H7 (cell line): ENCODE measurements around the gene PDE9A. TPM values are rescaled to one million over a fixed set of nuclear protein-coding genes. Genes with fewer than 3 reads are reported as not detected.

Experiments
- DNase-seq: peaks from one replicate; pipeline ENCODE4 v3.0.0; 2012
- H3K27me3 ChIP-seq: 2 replicates; pipeline ENCODE4 v1.6.0; 2011; ENCODE audit warnings: mild to moderate bottlenecking, low read length; ENCODE audit not compliant: control insufficient read depth, insufficient read depth
- H3K36me3 ChIP-seq: replicated peaks from 2 replicates; pipeline ENCODE4 v1.5.1; 2011; ENCODE audit warnings: low read length; ENCODE audit not compliant: control insufficient read depth, insufficient read depth
- H3K4me3 ChIP-seq: 2 replicates; pipeline ENCODE4 v1.5.1; 2011; ENCODE audit warnings: low read depth, mild to moderate bottlenecking, control low read depth, low read length, moderate library complexity; ENCODE audit not compliant: insufficient read depth
- total RNA-seq: library from RNA; depleted of rRNA; stranded (reverse); fragments of >200 nt; shearing (Covaris generic); gene quantifications from 2 replicates; pipeline ENCODE4 v1.2.3, GENCODE V29; 2014

PDE9A gene
- total RNA-seq, 1 experiment from 2014 or later = 37.9 TPM

DNA sequence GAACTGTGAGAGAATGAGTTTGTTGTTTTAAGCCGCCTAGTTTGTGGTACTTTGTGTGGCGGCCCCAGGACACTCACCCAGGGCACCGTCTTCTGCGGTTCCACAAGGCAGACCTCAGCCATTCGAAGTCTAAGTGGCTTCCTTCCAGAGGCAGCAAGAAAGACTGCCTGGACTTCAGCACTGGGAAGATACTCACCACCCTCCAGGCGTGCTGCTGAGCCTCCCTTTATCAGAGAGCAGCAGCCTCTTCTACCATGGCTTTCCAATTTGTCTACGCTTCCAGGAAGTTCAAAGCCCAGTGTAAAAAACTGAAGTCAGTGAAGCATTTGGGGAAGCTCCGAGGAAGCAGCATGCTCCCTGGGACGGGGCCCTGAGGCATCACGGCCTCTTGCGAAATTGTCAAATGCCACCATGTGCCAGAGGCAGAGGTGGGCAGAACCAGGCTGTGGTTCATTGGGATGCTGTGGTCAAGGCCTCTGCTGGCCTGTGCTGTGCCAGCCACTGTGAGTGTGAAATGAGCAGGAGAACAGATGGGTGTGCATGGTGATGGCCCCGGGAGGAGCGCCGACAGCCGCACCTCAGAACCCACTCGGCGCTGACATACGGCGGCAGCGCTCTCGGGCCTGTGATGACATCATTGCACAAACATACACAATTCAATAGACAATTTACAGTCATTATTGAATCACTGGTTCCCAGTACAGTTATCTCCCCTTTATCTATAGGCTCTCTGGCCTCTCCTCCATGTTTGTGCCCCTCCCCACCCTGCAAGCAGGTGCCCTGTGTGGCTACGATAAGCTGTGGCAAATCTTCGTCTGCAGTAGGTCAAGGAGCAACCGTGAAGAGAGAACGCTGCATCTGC lies 110.4 kb downstream of the PDE9A start:
- no peak for DNase-seq
- Histone ChIP-seq H3K27me3 (no peaks in the 10 kb centered on the region), H3K4me3 (no peak overlapping the region), H3K36me3 (peaks cover 29% of the 10 kb centered on the region)

DNA sequence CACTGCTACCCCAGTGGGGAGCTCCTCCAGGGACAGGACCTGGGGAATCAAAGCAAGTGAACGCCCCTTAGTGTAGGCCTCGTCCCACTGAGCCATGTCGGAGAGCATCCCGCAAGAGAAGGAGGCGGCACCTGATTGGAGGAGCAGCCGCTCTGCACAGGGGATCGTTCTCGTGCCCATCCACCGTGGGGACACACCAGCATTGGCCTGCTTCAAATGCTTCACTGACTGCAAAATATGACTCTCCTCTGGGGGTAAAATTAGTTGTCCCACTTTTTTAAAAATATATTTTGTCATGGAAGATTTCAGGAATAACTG lies 111.0 kb downstream of the PDE9A start:
- DNase-seq = no peak
- Histone ChIP-seq H3K4me3 (no peak overlapping the region), H3K36me3 (peaks cover 35% of the 10 kb centered on the region), H3K27me3 (no peaks in the 10 kb centered on the region)

DNA sequence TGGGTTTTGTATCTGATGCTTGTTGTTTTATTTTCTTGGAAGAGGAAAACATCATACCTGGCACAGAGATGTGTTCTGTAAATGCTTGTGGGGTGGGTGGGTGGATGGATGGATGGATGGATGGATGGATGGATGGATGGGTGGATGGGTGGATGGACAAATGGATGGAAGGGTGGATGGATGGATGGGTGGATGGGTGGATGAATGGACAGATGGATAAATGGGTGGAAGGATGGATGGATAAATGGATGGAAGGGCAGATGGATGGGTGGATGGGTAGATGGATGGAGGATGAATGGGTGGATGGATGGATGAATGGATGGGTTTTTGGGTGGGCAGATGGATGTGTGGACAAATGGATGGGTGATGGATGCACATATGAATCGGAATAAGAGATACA lies 111.5 kb downstream of the PDE9A start:
- Histone ChIP-seq H3K27me3 (no peaks in the 10 kb centered on the region), H3K4me3 (no peak overlapping the region), H3K36me3 (peaks cover 39% of the 10 kb centered on the region)
- DNase-seq = no peak

GRCh38 chr21:42765656-42766055 lies 112.2 kb downstream of the PDE9A start:
- Histone ChIP-seq H3K4me3 (no peak overlapping the region), H3K36me3 (peaks cover 41% of the 10 kb centered on the region), H3K27me3 (no peaks in the 10 kb centered on the region)
- DNase-seq = no peak

- Histone ChIP-seq H3K36me3 (peaks cover 45% of the 10 kb centered on the region), H3K4me3 (no peak overlapping the region), H3K27me3 (no peaks in the 10 kb centered on the region)
- no peak for DNase-seq
These were observed 113.5 kb downstream of the PDE9A start for GRCh38 chr21:42766739-42767560.

DNA sequence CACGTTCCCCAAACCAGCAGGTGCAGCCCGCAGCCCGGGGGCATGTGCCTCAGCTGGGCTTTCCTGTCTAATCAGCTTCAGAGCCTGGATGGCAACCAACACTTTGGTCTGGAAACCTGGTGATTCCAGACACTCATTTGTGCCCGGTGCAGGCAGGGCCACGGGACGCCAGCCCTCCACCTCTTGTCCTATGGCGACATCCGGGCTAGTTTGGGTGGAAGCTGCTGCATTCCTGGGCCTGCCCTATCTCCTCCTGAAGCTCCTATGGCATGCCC lies 114.1 kb downstream of the PDE9A start:
- peaks cover 44% of the 10 kb centered on the region for H3K36me3 ChIP-seq
- DNase-seq = no peak
- no peaks in the 10 kb centered on the region for H3K27me3 ChIP-seq
- no peak overlapping the region for H3K4me3 ChIP-seq

GRCh38 chr21:42768324-42769121 lies 115.1 kb downstream of the PDE9A start:
- no peak for DNase-seq
- Histone ChIP-seq H3K27me3 (no peaks in the 10 kb centered on the region), H3K4me3 (no peak overlapping the region), H3K36me3 (peaks cover 40% of the 10 kb centered on the region)

GRCh38 chr21:42769183-42769819 lies 115.9 kb downstream of the PDE9A start:
- H3K4me3 ChIP-seq = no peak overlapping the region
- H3K27me3 ChIP-seq = no peaks in the 10 kb centered on the region
- no peak for DNase-seq
- peaks cover 35% of the 10 kb centered on the region for H3K36me3 ChIP-seq

- peaks cover 33% of the 10 kb centered on the region for H3K36me3 ChIP-seq
- no peaks in the 10 kb centered on the region for H3K27me3 ChIP-seq
- DNase-seq = no peak
- H3K4me3 ChIP-seq = no peak overlapping the region
These were observed 116.6 kb downstream of the PDE9A start for GRCh38 chr21:42769820-42770716.

DNA sequence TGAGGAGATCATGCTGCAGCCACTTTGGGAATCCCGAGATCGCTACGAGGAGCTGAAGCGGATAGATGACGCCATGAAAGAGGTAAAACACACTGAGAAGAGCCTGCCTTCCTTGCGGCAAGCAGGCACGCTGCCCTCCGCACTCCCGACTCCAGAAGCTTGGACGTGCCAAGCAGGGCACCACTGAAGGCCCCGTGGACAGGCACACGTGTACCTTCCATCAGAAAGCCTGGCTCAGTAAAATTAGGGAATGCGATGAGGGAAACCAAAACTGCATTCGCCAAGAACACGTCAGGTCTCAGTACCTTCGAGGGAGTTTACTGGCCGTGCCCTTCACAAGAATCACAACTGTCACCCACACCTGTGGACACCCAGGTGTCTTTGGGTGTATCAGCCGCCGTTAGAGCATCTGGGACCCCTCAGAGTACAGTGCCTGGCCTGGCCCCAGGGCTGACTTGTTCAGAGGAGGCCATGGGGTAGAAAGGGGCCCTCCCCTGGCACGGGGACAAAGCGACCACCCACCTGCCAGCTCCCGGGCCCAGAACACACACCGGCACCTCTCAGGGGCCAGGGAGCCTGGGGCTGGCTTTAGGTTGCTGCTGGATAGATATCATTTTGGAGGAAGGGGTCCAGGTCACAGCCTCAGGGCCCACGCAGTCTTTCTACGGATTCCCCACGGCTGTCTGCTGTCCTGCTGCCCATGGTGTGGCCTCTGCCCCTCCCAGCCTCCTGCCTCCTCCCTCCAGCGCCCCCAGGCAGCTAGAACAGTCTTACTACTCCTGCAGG lies 117.5 kb downstream of the PDE9A start:
- no peak overlapping the region for H3K4me3 ChIP-seq
- peaks cover 33% of the 10 kb centered on the region for H3K36me3 ChIP-seq
- no peaks in the 10 kb centered on the region for H3K27me3 ChIP-seq
- DNase-seq = no peak

DNA sequence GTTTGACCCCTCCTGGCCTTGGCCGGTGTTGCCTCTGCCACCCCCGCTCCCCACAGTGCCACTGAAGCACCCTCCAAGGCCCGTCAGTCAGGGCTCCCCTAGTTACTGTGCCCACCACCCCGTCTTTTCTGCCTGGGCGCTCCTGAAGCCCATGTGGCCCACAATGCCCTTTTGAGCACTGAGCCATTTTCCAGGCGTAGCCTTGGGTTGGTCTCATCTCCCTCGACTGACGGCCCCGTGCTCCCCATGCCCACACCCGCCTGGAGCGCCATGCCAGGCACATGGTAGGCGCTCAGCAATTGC lies 118.0 kb downstream of the PDE9A start:
- Histone ChIP-seq H3K27me3 (no peaks in the 10 kb centered on the region), H3K4me3 (no peak overlapping the region), H3K36me3 (peaks cover 29% of the 10 kb centered on the region)
- DNase-seq = no peak

DNA sequence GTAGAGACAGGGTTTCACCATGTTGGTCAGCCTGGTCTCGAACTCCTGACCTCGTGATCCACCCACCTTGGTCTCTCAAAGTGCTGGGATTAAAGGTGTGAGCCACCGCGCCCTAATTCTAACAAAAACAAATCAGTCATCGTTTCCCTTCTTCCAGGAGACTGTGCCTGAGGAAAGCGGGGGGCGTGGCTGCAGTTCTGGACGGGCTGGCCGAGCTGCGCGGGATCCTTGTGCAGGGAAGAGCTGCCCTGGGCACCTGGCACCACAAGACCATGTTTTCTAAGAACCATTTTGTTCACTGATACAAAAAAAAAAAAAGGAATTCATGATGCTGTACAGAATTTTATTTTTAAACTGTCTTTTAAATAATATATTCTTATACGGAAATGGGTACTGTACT lies 121.7 kb downstream of the PDE9A start:
- Histone ChIP-seq H3K27me3 (no peaks in the 10 kb centered on the region; the same call in 1 of the 2 replicates), H3K36me3 (peaks cover 11% of the 10 kb centered on the region), H3K4me3 (no peak overlapping the region)
- peak; percentile 33 for DNase-seq

DNA sequence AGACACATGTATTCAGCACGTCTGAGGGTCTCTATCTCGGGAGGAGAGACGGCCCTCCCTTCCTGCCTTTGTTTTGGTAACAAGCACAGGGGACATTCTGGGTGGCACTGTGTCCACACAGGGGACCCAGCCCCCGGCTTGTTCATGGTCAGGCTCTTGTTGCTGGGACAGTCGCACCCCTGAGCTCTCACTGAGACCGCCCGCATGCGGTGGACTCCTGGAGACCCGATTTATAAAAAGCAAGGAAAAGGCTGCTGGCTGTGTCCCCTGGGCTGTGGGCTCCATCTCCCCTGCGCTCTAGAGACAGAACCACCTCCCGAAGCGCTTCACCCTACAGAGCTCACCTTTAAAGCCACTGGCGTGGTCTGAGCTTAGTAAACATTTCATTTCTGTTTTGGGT lies 122.5 kb downstream of the PDE9A start:
- Histone ChIP-seq H3K27me3 (peaks cover 5% of the 10 kb centered on the region), H3K4me3 (no peak overlapping the region), H3K36me3 (peaks cover 8% of the 10 kb centered on the region)
- DNase-seq = peak; percentile 30
